ENCODE results near the gene CHD9.

- TF ChIP-seq CTCF (IDR thresholded peaks at IDR 0.05) (no peak), POLR2A (IDR thresholded peaks at IDR 0.05) (no peak)
Measured at GRCh38 chr16:53034306-53034705, 20.5 kb upstream of the CHD9 start.

Data from prostate gland (tissue), 2 donors.